Glomerular endothelial cell (primary cell): Measurements from ENCODE around the gene NLRX1. TPM values are rescaled to one million over a fixed set of nuclear protein-coding genes. Genes with fewer than 3 reads are reported as not detected.
A peak's percentile ranks its signal among the peaks of the same experiment; 100 is the strongest.
"Not testable (repeated sequence)": the region's sequence is repeated elsewhere in the genome, so short reads cannot be mapped to it uniquely, and the experiment has no call there.

Experiments
- DNase-seq: peaks from one replicate; pipeline ENCODE4 v3.0.0-alpha.2; 2011; ENCODE audit warnings: low read depth, low spot score; ENCODE audit errors: extremely low read depth
- total RNA-seq: library from RNA; depleted of rRNA; stranded (reverse); fragments of >200 nt; gene quantifications from 2 replicates; pipeline ENCODE4 v1.2.3, GENCODE V29; 2015

NLRX1 gene, protein sequence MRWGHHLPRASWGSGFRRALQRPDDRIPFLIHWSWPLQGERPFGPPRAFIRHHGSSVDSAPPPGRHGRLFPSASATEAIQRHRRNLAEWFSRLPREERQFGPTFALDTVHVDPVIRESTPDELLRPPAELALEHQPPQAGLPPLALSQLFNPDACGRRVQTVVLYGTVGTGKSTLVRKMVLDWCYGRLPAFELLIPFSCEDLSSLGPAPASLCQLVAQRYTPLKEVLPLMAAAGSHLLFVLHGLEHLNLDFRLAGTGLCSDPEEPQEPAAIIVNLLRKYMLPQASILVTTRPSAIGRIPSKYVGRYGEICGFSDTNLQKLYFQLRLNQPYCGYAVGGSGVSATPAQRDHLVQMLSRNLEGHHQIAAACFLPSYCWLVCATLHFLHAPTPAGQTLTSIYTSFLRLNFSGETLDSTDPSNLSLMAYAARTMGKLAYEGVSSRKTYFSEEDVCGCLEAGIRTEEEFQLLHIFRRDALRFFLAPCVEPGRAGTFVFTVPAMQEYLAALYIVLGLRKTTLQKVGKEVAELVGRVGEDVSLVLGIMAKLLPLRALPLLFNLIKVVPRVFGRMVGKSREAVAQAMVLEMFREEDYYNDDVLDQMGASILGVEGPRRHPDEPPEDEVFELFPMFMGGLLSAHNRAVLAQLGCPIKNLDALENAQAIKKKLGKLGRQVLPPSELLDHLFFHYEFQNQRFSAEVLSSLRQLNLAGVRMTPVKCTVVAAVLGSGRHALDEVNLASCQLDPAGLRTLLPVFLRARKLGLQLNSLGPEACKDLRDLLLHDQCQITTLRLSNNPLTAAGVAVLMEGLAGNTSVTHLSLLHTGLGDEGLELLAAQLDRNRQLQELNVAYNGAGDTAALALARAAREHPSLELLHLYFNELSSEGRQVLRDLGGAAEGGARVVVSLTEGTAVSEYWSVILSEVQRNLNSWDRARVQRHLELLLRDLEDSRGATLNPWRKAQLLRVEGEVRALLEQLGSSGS
- 21.6 and 23.3 TPM in 2 replicates for total RNA-seq

DNA sequence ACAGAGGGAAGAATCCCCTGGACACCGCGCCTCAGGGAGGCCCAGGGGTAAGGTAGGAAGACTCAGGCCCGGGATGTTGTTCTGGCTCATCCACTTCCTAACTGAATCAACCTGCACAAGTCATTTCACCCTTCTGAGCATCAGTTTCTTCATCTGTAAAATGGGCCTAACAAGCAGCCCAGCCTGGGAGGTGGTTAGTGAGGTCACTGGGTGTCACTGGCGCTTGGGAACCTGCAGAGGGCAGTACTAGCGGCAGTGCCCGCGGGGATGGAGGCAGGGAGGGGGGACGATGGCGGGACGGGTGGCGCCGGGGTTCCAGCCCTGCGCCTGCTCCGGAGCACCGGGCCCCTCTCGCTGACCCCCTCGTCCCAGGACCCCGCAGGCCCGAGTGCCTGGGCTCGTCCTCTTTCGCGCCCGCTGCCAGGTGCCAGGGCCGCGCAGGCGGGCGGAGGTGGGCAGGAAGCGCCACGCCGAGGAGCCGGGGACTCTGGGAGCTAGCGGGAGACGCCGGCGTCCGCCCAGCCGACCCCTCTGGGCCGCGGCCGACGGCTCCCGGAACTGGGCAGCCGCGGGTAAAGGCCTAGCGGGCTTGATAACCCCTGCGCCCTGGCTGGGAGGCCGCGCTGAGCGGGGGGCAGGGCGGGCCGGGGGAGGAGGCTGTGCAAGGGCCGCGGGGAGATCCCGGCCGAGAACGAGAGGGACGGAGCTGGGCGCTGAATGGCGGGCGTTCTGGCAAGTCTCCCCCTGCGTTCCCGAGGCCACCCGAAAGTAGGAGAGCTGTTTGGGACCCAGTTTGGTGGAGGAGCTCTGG lies at the start of gene NLRX1:
Gene NLRX1, plus strand, starts transcription at position 255 of the 811 bp plus-strand sequence. CDS start 2,679 bp downstream, outside the sequence.
- no peak for DNase-seq

DNA sequence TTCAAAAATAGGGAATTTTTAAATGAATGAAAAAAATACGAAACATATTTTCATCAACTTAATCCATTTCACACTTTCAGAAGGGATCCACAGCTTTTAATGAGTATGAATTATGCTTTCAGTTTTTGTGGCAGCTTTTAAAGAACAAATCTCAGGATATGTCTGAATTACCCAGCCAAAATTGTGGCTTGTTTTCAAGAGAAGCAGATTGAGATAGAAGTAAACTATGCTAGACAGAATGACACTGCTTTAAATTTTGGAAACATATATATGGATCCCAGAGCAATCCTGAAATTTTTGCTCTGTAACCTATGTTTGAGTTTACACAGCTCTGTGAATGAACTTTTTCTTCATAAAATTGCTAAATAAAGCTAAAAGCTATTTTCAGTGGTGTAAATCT lies 49.6 kb upstream of the NLRX1 start:
- no peak for DNase-seq

DNA sequence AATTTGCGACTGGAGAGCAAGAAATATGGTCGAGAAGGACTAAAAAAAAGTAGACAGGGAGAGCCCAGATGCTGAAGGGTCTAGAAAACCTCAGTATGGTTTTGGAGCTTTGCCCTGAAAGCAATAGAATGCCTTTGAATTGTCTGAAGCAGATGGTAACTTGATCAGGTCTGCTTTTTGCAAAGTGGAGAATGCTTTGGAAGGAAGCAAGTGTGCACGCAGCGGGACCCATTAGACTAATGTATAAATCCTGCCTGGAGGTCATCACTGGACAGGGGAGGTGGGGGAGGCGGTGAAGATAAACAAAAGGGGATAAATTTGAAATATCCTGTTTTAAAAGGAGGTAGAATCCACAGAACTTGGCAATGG lies 47.9 kb upstream of the NLRX1 start:
- no peak for DNase-seq

DNA sequence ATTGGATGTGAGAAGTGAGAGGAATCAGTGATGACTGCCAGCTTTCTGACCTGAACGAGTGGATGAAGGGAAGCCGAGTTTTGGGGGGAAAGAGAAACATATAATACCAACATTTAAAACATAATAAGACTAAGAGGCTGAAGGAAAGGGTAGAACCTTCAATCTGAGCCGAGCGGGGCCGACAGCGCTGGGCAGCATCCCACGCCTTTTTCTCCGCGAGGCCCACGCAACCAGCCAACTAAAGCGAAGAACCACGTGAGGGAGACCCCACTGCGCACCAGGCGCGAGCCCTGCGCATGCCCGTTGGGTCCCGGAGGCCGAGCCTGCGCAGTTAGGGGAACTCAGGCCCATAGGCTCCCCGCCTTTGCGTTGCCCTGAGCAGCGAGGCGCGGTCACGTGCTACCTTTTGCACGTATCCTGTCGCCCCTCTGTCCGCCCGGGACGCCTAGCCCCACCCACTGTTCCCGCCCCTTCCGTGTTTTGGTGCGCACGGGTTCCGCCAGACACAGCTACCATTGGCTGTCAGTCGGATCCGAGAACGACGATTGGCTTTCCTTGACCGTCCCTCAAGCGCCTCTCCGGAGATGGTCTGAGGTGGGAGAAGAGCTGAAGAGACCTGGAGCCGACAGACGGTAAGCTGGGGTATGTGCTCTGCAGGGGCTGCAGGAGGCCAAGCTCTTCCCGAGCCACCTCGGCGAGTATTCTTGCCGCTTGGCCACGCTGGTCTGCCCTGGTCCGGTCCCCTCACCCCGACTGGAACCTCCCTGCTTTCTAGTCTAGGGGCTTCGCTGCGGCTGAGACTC lies 47.3 kb upstream of the NLRX1 start, which contains the start of gene HINFP:
Gene HINFP, plus strand, starts transcription at position 573 of the 803 bp plus-strand sequence. CDS start 5,365 bp downstream, outside the sequence.
- DNase-seq: peak; percentile 93

DNA sequence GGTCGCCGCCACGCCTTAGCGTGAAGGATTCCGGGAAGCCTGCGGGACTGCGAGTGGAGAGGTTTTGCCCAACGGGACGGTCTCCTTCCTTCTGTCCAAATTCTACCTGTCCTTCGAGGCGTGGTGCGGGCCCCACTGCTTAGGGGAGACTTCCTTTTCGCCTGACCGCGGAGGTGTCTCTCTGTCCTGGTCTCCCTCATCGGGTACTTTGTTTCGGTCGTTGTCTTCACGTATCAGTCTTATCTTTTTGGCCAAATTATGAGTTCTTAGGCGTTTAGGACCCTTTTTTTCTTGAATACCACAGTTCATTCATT lies 46.8 kb upstream of the NLRX1 start:
- DNase-seq: no peak

DNA sequence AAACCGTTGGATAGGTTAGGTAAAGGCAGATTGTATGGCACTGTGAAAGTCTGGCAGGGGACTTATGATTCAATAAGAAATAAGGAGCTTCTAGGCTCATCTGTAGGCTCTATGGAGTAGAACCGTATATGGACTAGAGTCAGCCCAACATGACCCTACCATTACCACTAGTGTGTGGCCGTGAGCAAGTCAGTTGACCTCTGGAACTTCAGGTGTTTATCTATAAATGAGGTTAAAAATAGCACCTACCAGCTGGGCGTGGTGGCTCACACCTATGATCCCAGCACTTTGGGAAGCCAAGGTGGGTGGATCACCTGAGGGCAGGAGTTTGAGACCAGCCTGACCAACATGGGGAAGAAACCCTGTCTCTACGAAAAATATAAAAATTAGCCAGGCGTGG lies 42.7 kb upstream of the NLRX1 start:
- no peak for DNase-seq

DNA sequence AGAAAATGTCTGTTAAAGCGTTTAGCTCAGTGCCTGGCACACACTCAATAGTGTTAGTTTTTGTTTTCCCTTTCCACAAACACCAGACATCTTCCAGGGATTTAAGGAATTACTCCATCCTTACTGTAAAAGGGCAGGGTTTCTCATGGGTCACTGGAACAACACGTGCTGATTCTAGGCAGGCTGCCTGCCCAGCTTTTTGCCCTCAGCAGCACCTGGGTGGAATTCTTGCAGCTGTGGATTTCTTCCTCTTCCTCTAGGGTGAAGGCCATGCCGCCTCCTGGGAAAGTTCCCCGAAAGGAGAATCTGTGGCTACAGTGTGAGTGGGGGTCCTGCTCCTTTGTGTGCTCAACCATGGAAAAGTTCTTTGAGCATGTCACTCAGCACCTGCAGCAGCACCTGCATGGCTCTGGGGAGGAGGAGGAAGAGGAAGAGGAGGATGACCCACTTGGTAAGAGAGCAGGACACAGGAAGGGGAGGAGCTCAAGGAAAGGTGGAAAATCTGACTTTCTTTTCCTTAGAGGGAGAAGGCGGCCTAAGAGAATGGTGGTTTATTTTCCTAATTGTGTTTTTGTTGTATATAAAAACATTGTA lies 41.8 kb upstream of the NLRX1 start:
- no peak for DNase-seq

DNA sequence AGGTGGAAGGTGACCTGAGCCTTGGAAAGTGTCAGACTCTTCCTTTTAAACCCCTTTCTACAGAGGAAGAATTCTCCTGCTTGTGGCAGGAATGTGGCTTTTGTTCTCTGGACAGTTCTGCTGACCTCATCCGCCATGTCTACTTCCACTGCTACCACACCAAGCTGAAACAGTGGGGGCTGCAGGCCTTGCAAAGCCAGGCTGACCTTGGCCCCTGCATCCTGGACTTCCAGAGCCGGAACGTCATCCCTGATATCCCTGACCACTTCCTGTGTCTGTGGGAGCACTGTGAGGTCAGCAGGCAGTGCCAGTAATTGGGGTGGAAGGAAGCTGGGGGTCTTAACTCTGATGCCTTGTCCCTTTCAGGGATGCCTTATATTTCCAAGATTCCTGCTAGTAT lies 37.9 kb upstream of the NLRX1 start:
- no peak for DNase-seq

DNA sequence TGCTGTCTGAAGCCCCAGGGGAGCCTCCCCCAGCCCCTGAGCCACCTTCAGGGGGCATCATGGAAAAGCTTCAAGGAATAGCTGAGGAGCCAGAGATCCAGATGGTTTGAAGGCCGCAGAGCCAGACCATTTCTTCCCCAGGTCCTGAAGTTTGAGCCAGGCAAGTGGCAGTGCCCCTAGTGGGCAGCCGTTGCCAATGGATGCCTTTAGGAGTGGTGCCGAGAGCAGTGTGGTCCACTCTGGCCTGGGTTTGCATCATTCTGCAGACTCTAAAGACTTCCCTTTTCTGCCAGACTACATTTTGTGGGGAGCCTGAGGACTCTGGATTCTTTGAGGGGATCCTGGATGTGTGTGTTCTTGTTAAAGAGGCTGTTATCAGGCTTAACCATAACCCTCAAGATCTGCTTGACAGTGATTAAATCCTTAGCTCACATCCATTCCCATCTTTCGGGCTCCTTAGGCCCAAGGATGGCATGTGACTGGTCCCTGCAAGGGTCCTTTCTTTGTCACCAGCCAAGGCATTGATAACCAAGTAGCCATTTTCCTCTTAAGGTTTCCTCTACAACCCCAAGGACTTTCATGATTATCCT lies 34.0 kb upstream of the NLRX1 start:
- DNase-seq: no peak

DNA sequence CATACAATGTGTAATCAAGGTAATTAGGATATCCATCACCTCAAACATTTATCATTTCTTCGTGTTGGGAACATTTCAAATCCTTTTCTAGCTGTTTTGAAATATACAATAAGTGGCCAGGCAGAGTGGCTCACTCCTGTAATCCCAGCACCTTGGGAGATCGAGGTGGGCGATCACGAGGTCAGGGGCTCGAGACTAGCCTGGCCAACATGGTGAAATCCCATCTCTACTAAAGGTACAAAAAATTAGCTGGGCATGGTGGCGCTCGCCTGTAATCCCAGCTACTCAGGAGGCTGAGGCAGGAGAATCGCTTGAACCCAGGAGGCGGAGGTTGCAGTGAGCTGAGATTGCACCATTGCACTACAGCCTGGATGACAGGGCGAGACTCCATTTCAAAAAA lies 29.2 kb upstream of the NLRX1 start:
- DNase-seq: not testable (repeated sequence)

DNA sequence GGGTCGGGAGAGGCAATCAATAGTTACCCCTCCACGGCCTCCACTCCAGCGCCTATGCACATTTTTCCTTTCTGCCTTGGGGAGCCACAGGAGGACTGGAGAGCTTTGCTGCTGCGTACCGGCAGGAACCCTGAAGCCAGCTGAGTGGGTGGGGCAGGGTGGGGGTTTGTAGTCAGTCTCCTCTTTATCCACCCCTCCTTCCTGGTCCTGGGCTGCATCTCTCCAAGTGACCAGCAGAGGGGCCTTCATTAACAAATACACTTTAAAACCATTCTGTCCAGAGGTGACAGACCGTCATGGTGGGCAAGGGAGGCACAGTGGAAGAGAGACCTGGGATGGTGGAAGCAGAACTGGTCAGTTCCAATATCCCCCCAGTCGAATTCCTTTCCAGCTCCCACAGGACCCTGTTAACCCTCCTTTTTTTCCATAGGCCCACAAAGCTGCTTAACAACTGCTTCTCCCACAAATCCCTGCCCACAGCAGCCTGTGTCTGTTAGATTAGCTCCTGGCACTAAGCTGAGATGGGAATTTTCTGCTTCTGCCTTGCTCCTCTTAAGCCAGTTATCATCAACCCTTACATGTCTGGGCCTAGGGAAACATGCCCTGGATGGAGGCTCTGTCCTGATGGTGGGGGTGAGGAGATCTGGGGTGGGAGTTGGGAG lies 23.6 kb upstream of the NLRX1 start:
- DNase-seq: no peak

DNA sequence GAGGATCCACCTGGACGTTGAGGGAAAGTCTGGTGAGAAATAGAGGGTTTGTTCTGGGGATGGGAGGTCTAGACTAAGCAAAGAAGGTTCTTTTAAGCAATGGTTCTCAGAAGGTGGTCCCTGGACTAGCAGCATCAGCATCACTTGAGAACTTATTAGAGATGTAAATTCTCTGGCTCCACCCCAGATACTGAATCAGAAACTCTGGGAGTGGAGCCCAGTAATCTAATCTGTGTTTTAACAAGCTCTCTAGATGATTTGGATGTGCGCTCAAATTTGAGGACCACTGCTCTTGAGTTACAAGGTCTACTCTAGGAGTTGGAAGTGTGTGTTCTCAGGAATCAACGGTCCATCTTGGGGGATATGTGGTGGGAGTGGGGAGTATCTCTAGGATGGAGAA lies 23.0 kb upstream of the NLRX1 start:
- no peak for DNase-seq

DNA sequence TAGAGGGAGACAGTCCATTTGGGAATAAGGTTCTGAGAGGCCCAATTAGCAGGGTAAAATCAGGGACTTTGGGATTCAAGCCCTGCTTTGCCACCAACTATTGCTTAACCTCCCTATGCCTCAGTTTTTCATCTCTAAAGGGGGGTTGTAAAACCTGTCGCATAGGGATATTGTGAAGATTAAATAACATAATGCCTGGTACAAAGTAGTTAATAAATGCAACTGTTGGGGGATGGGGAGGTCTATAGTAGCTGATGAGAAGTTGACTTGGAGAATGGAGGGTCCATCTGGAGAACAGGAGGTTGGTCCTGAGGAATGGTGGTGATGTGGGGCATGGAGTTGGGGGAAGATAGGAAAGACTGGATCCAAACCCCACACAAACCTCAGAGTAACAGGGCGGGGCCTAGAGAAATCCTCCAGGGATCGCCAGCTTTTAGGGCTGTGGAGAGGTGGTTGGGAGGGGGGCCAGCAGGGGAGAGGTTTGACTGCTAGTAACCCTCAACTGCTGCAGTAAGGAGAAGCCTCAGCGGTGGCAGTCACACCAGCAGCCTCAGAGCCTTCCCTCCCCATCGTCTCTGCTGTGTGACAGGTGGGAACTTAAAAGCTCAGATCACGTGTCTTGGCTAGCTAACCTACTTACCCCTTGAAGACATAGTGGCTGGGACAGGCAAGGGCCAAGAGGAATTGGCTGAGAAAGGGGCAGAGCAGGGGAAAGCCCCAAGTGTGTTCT lies 20.8 kb upstream of the NLRX1 start:
- no peak for DNase-seq

DNA sequence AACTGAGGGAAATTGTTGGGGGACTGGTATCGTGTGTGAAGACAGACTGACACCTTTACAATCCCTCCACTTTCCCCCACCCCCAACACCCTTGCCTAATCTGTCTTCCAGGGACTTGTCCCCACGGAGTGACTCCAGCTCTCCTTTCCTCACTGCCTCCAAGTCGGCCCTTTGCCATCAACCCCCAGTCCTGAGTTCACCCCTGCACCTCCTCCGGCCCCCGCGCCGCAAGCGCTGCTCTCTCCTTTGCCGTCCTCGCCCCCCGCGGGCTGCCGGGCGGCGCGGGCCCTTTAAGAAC lies 19.9 kb upstream of the NLRX1 start:
- DNase-seq: no peak

DNA sequence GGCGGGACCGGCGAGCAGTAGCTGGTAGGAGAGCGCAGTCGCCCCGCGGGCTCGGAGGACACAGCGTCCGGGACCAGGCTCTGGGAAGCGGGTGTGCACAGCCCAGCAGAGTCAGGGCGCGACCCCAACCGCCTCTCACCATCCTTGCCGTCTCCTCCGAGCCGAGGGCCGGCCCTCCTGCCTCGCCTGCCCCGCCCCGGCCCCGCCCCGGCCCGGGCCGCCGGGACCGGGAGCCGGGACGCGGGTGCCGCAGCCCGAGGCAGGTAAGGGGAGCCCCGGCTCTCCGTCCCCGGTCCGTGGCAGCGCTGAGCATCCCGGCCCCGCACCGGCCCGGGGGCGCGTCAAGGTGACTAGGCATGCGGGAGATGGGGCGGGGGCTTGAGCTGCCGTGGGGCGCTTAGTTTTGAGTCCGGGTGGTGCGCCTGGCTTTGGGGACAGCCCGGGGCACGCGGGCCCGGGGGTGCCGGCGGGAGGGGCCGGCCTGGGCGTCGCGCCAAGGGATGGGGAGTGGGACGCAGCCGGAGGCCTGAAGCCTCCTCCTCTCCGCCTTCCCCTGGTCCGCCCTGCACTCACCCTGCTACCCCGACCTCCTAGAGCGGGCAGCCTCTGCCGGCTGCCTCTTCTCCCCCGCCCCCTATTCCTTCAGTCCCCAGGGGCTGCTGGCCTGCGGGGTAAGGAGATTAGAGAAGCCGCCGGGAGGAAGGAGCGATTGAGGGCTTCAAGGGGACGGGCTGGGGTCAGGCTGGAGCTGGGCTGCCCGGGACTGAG lies 19.3 kb upstream of the NLRX1 start, which contains the start of gene ABCG4:
Gene ABCG4, plus strand, starts transcription at position 35 of the 768 bp plus-strand sequence. CDS start 914 bp downstream, outside the sequence.
- no peak for DNase-seq

DNA sequence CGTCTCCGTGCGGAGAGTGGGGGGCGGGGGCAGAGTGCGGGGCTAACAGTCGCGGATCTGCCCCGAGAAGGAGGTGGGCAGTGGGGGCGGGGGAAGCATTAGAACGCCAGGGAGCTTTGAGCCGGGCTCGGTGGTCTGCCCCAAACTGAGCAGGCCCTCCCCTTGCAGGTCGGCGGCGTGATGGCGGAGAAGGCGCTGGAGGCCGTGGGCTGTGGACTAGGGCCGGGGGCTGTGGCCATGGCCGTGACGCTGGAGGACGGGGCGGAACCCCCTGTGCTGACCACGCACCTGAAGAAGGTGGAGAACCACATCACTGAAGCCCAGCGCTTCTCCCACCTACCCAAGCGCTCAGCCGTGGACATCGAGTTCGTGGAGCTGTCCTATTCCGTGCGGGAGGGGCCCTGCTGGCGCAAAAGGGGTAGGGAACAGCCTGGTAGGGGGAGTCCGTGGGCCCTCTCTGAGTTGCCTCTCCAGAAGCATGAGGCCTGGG lies 18.7 kb upstream of the NLRX1 start:
- DNase-seq: no peak

DNA sequence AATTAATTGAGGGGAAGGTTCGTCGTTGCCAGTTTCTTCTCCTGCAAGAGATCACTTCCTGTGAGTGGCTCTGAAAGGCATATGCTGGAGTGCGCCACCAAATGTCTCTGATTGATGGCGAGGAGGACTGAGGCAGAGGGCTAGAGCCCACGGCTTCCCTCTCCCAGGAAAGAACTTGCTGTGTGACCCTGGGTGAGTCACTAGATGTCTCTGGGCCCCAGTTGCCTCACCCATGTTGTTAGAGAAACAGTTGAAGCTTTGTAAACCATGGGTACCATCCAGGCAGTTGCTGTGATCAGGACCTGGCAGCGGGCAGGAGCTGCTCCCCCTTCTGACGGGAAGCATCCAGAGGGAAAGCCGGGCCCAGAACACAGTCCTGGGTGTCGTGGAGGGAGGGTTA lies 16.5 kb upstream of the NLRX1 start:
- DNase-seq: no peak
